Forelimb muscle (tissue), 1 donor: Measurements from ENCODE around the gene NRARP. TPM values are rescaled to one million over a fixed set of nuclear protein-coding genes. Genes with fewer than 3 reads are reported as not detected.

Experiments used
- DNase-seq: peaks from one replicate; pipeline ENCODE4 v3.0.0-alpha.2; 2013; ENCODE audit warnings: low read depth
- polyA plus RNA-seq: library from polyadenylated mRNA; unstranded; fragments of 120-200 nt; gene quantifications from one replicate; pipeline ENCODE4 v1.2.1, GENCODE V29; 2013; ENCODE audit not compliant: insufficient read length

The NRARP gene
- polyA plus RNA-seq, 1 donor = 3.8 TPM

GRCh38 chr9:137323531-137324331, 21.7 kb upstream of the NRARP start:
- no peak for DNase-seq

- no peak for DNase-seq
Observed at GRCh38 chr9:137321726-137322361, 19.8 kb upstream of the NRARP start.

- no peak for DNase-seq
Observed at GRCh38 chr9:137320555-137321384, 18.7 kb upstream of the NRARP start.

GRCh38 chr9:137319739-137320551, 17.9 kb upstream of the NRARP start:
- no peak for DNase-seq

GRCh38 chr9:137319011-137319738, 17.1 kb upstream of the NRARP start:
- DNase-seq = no peak

- DNase-seq = no peak
Observed at GRCh38 chr9:137318602-137319001, 16.5 kb upstream of the NRARP start.

GRCh38 chr9:137317718-137318511, 15.8 kb upstream of the NRARP start:
- no peak for DNase-seq

- DNase-seq = no peak
Observed at GRCh38 chr9:137317021-137317717, 15.1 kb upstream of the NRARP start.

GRCh38 chr9:137316012-137316981, 14.2 kb upstream of the NRARP start:
- no peak for DNase-seq

GRCh38 chr9:137315581-137316011, 13.5 kb upstream of the NRARP start:
- no peak for DNase-seq

- no peak for DNase-seq
Observed at GRCh38 chr9:137314561-137315560, 12.8 kb upstream of the NRARP start.

GRCh38 chr9:137313956-137314560, 12.0 kb upstream of the NRARP start:
- no peak for DNase-seq

GRCh38 chr9:137313326-137313936, 11.4 kb upstream of the NRARP start:
- DNase-seq = no peak

GRCh38 chr9:137312852-137313325, 10.8 kb upstream of the NRARP start:
- no peak for DNase-seq

- no peak for DNase-seq
Observed at GRCh38 chr9:137311986-137312851, 10.1 kb upstream of the NRARP start.
